ENCODE measurements around the gene CSMD2. TPM values are rescaled to one million over a fixed set of nuclear protein-coding genes. Genes with fewer than 3 reads are reported as not detected.

Gene CSMD2
- total and polyA plus RNA-seq, 2 of the 8 experiments (the other 6 are each of a cell fraction or from before 2014, with no cell fraction given): 7.0 to 14.7 TPM

GRCh38 chr1:33863779-33864178 is 301.3 kb downstream of the CSMD2 start, which contains the start of gene HMGB4:
Gene HMGB4 (plus strand): TSS chr1:33864079. CDS start chr1:33864192, 113 bp downstream.
- no peak within 1 kb of the TSS for H3K56ac ChIP-seq (replicated peaks; ENCODE audit: insufficient read length, low read depth, low read length)
- peaks cover 0 to 4% (median 1%) of the 10 kb centered on the region in 4 experiments; a peak in 5 of 7 replicates for H3K4me1 ChIP-seq (replicated peaks in 1 of 4; ENCODE audit: control insufficient read depth in 3 of 4, insufficient read depth in 4 of 4, low read length in 3 of 4)
- 80% methylated on average over 3 of the region's 3 CpGs; no CpG with 5 or more reads in 1 of the 2 experiments for WGBS, 2 experiments (ENCODE audit: extremely low coverage in 1 of 2, insufficient coverage in 1 of 2, insufficient read length in 1 of 2, insufficient replicate concordance in 2 of 2, low coverage in 1 of 2, low lambda C conversion rate in 2 of 2, missing lambda C conversion rate in 1 of 2)
- H3K36me3 ChIP-seq (ENCODE audit: control insufficient read depth in 2 of 4, insufficient read depth in 4 of 4, low read length in 3 of 4): no peaks in the 10 kb centered on the region
- H3K4me2 ChIP-seq (ENCODE audit: insufficient read depth in 1 of 2, low read depth in 2 of 2, low read length in 2 of 2): no peak within 1 kb of the TSS
- no peak within 1 kb of the TSS for H3K27ac ChIP-seq (ENCODE audit: low read depth, low read length)
- H2BK5ac ChIP-seq (ENCODE audit: low read depth, low read length): 0 out of 2 replicates have a peak within 1 kb of the TSS, but pooled peaks have one; percentile 37
- H2BK20ac ChIP-seq (ENCODE audit: low read length): no peak within 1 kb of the TSS; the same call in 1 of the 2 replicates
- no peak within 1 kb of the TSS for H3K4me3 ChIP-seq (ENCODE audit: extremely low read depth in 1 of 4, insufficient read depth in 2 of 4, low read depth in 3 of 4, low read length in 4 of 4)
- peak; percentile 43; the same call in 1 of the 2 replicates for TF ChIP-seq CREB1 (IDR thresholded peaks at IDR 0.05)
- TF ChIP-seq RBBP5 (IDR thresholded peaks at IDR 0.05; ENCODE audit: borderline replicate concordance, low read depth, low read length): no peak
- H3K14ac ChIP-seq (ENCODE audit: insufficient read length): no peak within 1 kb of the TSS
- no peak within 1 kb of the TSS for H3K9ac ChIP-seq (replicated peaks in 1 of 4; ENCODE audit: extremely low read depth in 1 of 4, low read depth in 3 of 4, low read length in 3 of 4)
- H2AFZ ChIP-seq (ENCODE audit: low read length): no peak within 1 kb of the TSS
- H2AK5ac ChIP-seq (ENCODE audit: low read depth, low read length): no peak within 1 kb of the TSS
- H3K23ac ChIP-seq (ENCODE audit: insufficient read length): no peak within 1 kb of the TSS
- no peak within 1 kb of the TSS for H2BK12ac ChIP-seq (ENCODE audit: low read depth, low read length)
- H2BK15ac ChIP-seq (ENCODE audit: low read length): peak within 1 kb of the TSS; percentile 66; the same call in 1 of the 2 replicates
- H3K79me1 ChIP-seq (ENCODE audit: low read depth, low read length): no peaks in the 10 kb centered on the region; the same call in 1 of the 2 replicates
- H4K91ac ChIP-seq (replicated peaks; ENCODE audit: insufficient read length, low read length): no peak within 1 kb of the TSS
- no peak within 1 kb of the TSS for H3K4ac ChIP-seq (replicated peaks; ENCODE audit: insufficient read length, low read depth, low read length)
- H3K23me2 ChIP-seq (ENCODE audit: low read depth, low read length): no peaks in the 10 kb centered on the region
- DNase-seq (ENCODE audit: low read depth in 1 of 2, low spot score in 2 of 2) (no peak), FAIRE-seq (no peak)
- H3K79me2 ChIP-seq (ENCODE audit: control insufficient read depth in 1 of 2, insufficient read depth in 2 of 2, low read length in 2 of 2): no peaks in the 10 kb centered on the region
- H4K20me1 ChIP-seq (replicated peaks in 1 of 2; ENCODE audit: control insufficient read depth in 1 of 2, insufficient read depth in 2 of 2, low read length in 2 of 2): no peaks in the 10 kb centered on the region
- 0 out of 2 replicates have a peak within 1 kb of the TSS, but pooled peaks have one; percentile 39 for H3K18ac ChIP-seq (ENCODE audit: extremely low read depth, low read length)
- no peak within 1 kb of the TSS for H4K5ac ChIP-seq (ENCODE audit: insufficient read length, low read depth, low read length)
- CTCF ChIA-PET (ENCODE audit: partially characterized antibody): interaction anchor here (1.1 to 1.6 kb wide), 2 partner anchors 10 to 136 kb away, joined by 3 read pairs; no protein-coding TSS in a partner anchor
- H3K27me3 ChIP-seq (replicated peaks in 1 of 4; ENCODE audit: control insufficient read depth in 3 of 4, extremely low read depth in 1 of 4, insufficient read depth in 3 of 4, low read length in 3 of 4): no peaks in the 10 kb centered on the region
- H4K8ac ChIP-seq (ENCODE audit: extremely low read depth, insufficient read depth, low read length): no peak within 1 kb of the TSS
- H2BK120ac ChIP-seq (replicated peaks; ENCODE audit: low read depth, low read length): no peak within 1 kb of the TSS
- POLR2A ChIA-PET (ENCODE audit: partially characterized antibody): no interaction called here
- peaks cover 0 to 4% of the 10 kb centered on the region in 2 experiments; a peak in 1 of 4 replicates for H3K9me3 ChIP-seq (ENCODE audit: insufficient read depth in 2 of 2, low read depth in 1 of 2, low read length in 1 of 2)
